HepG2 (cell line): ENCODE data around the gene PRCD. TPM values are rescaled to one million over a fixed set of nuclear protein-coding genes. Genes with fewer than 3 reads are reported as not detected.

Source experiments
- ATAC-seq: fragments of 200-7000 bp; cut with Tn5 transposase; 3 replicates; pipeline ENCODE4 v1.9.1; 2020; ENCODE audit warnings: mild to moderate bottlenecking, moderate library complexity
- BruUV-seq: library from RNA; stranded (reverse); fragments of 400-500 nt; replicated peaks from 2 replicates; lab custom pipeline; 2021; lab: Mats Ljungman, UMichigan
- CTCF ChIA-PET: fragments of 300-600 bp; formaldehyde crosslinking; extraction: SDS; loops from one replicate; lab custom pipeline; 2021; ENCODE audit warnings: low total read pairs, inconsistent platforms, low intra/inter-chr PET ratio; lab: Yijun Ruan, JAX
- POLR2A ChIA-PET: fragments of 350-600 bp; sonication (Branson Sonifier 250); formaldehyde crosslinking; loops from one replicate; lab custom pipeline; 2020; ENCODE audit warnings: antibody characterized with exemption, inconsistent platforms; lab: Yijun Ruan, JAX
- DNase-seq: peaks from one replicate; pipeline ENCODE4 v3.0.0-alpha.2; 2015; ENCODE audit warnings: low spot score
- FAIRE-seq: peaks from 3 replicates; lab custom pipeline; 2011; peaks lifted over from hg19 to GRCh38; lab: Jason Lieb, UNC
- H2AFZ ChIP-seq: one replicate; pipeline ENCODE4 v1.6.1; 2011; ENCODE audit warnings: low read length, inconsistent platforms
- H3K27ac ChIP-seq: fragments of 300-600 bp; 3 replicates; pipeline ENCODE4 v1.8.0; 2011; ENCODE audit warnings: mixed run types, mild to moderate bottlenecking, mixed read lengths, low read length, inconsistent platforms; ENCODE audit not compliant: insufficient read depth; ENCODE audit errors: extremely low read length
- H3K27me3 ChIP-seq, 2 experiments: fragments of 200-600 bp in 1 of 2; 2 replicates in 1 of 2; 3 replicates in 1 of 2; pipeline versions ENCODE4 v1.6.0 to v1.8.0; 2011; ENCODE audit warnings: low read length in 2 of 2, mild to moderate bottlenecking in 2 of 2, moderate library complexity in 2 of 2, inconsistent platforms in 1 of 2; ENCODE audit not compliant: insufficient read depth in 2 of 2, control insufficient read depth in 1 of 2
- H3K36me3 ChIP-seq, 2 experiments: fragments of 200-600 bp in 1 of 2; replicated peaks in 1 of 2; 2 replicates in 1 of 2; 3 replicates in 1 of 2; pipeline versions ENCODE4 v1.5.1 to v1.8.0; 2011; ENCODE audit warnings: low read length in 2 of 2, inconsistent platforms in 1 of 2; ENCODE audit not compliant: insufficient read depth in 2 of 2, control insufficient read depth in 1 of 2
- H3K4me1 ChIP-seq: 2 replicates; pipeline ENCODE4 v1.5.1; 2012; ENCODE audit warnings: low read length, inconsistent platforms; ENCODE audit not compliant: insufficient read depth
- H3K4me2 ChIP-seq: 2 replicates; pipeline ENCODE4 v1.6.0; 2011; ENCODE audit warnings: low read depth, low read length, inconsistent platforms
- H3K4me3 ChIP-seq, 3 experiments: fragments of 200-600 bp in 1 of 3; sonication (generic), shearing (Covaris generic) in 1 of 3; replicated peaks in 1 of 3; 2 replicates each; pipeline ENCODE4 v1.5.1; 2011 to 2016; ENCODE audit warnings: low read length in 3 of 3, inconsistent platforms in 2 of 3, low read depth in 2 of 3, mild to moderate bottlenecking in 2 of 3, control low read depth in 1 of 3, mixed read lengths in 1 of 3; ENCODE audit not compliant: insufficient read depth in 1 of 3
- H3K79me2 ChIP-seq: one replicate; pipeline ENCODE4 v1.6.1; 2011; ENCODE audit warnings: low read length, inconsistent platforms; ENCODE audit not compliant: insufficient read depth
- H3K9ac ChIP-seq: 2 replicates; pipeline ENCODE4 v1.6.0; 2011; ENCODE audit warnings: mild to moderate bottlenecking, low read depth, low read length, inconsistent platforms; ENCODE audit not compliant: insufficient read depth
- H3K9me3 ChIP-seq: 2 replicates; pipeline ENCODE4 v1.5.1; 2012; ENCODE audit warnings: mild to moderate bottlenecking, low read length
- H4K20me1 ChIP-seq: 2 replicates; pipeline ENCODE4 v1.6.0; 2011; ENCODE audit warnings: inconsistent platforms, mild to moderate bottlenecking, low read length, moderate library complexity; ENCODE audit not compliant: insufficient read depth
- AGO2 ChIP-seq: fragments of 200-400 bp; formaldehyde crosslinking; optimal IDR thresholded peaks from 2 replicates; pipeline ENCODE3; 2017; ENCODE audit warnings: mild to moderate bottlenecking, low read depth, low read length, moderate library complexity
- CREB1 ChIP-seq, 2 experiments: fragments of 450-650 bp in 1 of 2; IDR thresholded peaks; 2 replicates each; pipeline ENCODE4 v1.6.1; 2016 to 2017; ENCODE audit warnings: control low read depth in 1 of 2, mild to moderate bottlenecking in 1 of 2, missing compliant biosample characterization in 1 of 2, missing genetic modification characterization in 1 of 2
- KDM5B ChIP-seq: sonication (generic); formaldehyde crosslinking; IDR thresholded peaks from 2 replicates; pipeline ENCODE4 v1.4.0; 2020; ENCODE audit warnings: missing genetic modification reagents, mild to moderate bottlenecking, borderline replicate concordance
- MAZ ChIP-seq, 2 experiments: sonication (generic) in 1 of 2; formaldehyde crosslinking in 1 of 2; IDR thresholded peaks; 2 replicates each; pipeline versions ENCODE4 v1.5.0 to v1.6.1; 2012 to 2020; ENCODE audit warnings: low read depth in 2 of 2, mild to moderate bottlenecking in 2 of 2, borderline replicate concordance in 1 of 2, improper control_type of control experiment in 1 of 2, low read length in 1 of 2, missing genetic modification reagents in 1 of 2, moderate library complexity in 1 of 2
- NFYB ChIP-seq: sonication (generic); formaldehyde crosslinking; IDR thresholded peaks from 2 replicates; pipeline ENCODE4 v1.4.0; 2020; ENCODE audit warnings: missing genetic modification reagents
- NFYC ChIP-seq: IDR thresholded peaks from 2 replicates; pipeline ENCODE4 v1.6.1; 2016; ENCODE audit warnings: missing genetic modification reagents, missing compliant biosample characterization
- NPAS2 ChIP-seq: sonication (generic); formaldehyde crosslinking; IDR thresholded peaks from 2 replicates; pipeline ENCODE4 v1.8.0; 2022; ENCODE audit warnings: mild to moderate bottlenecking, missing genetic modification reagents, borderline replicate concordance
- PCBP1 ChIP-seq: fragments of 200-400 bp; formaldehyde crosslinking; IDR thresholded peaks from 2 replicates; pipeline ENCODE4 v1.6.1; 2017; ENCODE audit warnings: mild to moderate bottlenecking, low read depth, low read length, borderline replicate concordance
- RBFOX2 ChIP-seq: fragments of 200-400 bp; formaldehyde crosslinking; IDR thresholded peaks from 2 replicates; pipeline ENCODE4 v1.6.1; 2017; ENCODE audit warnings: low read depth, mild to moderate bottlenecking, low read length
- RBM39 ChIP-seq: fragments of 200-400 bp; formaldehyde crosslinking; IDR thresholded peaks from one replicate; pipeline ENCODE4 v1.6.1; 2018; ENCODE audit warnings: antibody characterized with exemption, mild to moderate bottlenecking, low read depth, low read length; ENCODE audit not compliant: poor library complexity, severe bottlenecking
- RFX5 ChIP-seq: IDR thresholded peaks from 2 replicates; pipeline ENCODE4 v1.6.1; 2011; ENCODE audit warnings: low read depth, low read length, improper control_type of control experiment
- RFXAP ChIP-seq: sonication (generic); formaldehyde crosslinking; IDR thresholded peaks from 2 replicates; pipeline ENCODE4 v1.4.0; 2020; ENCODE audit warnings: missing genetic modification reagents, borderline replicate concordance
- SP1 ChIP-seq, 2 experiments: fragments of 450-650 bp in 1 of 2; sonication (generic) in 1 of 2; formaldehyde crosslinking in 1 of 2; IDR thresholded peaks; 2 replicates each; pipeline versions ENCODE4 v1.4.0 to v1.6.1; 2016 to 2020; ENCODE audit warnings: missing genetic modification reagents in 1 of 2
- XRCC5 ChIP-seq: fragments of 200-400 bp; formaldehyde crosslinking; optimal IDR thresholded peaks from 2 replicates; pipeline ENCODE3; 2017; ENCODE audit warnings: mild to moderate bottlenecking, low read length
- ZNF616 ChIP-seq: sonication (generic); formaldehyde crosslinking; IDR thresholded peaks from 2 replicates; pipeline ENCODE4 v1.5.0; 2020; ENCODE audit warnings: low read depth, mild to moderate bottlenecking, missing genetic modification reagents
- ZNF788 ChIP-seq: sonication (generic); formaldehyde crosslinking; IDR thresholded peaks from 2 replicates; pipeline ENCODE4 v1.5.0; 2020; ENCODE audit warnings: mild to moderate bottlenecking, missing genetic modification reagents, borderline replicate concordance
- WGBS: methylation state at CpG from one replicate; pipeline ENCODE4 v1.1.6; 2017; ENCODE audit warnings: low lambda C conversion rate; 5-methylcytosine and 5-hydroxymethylcytosine counted together
- in situ Hi-C: cut with HindIII; loops from 2 replicates; pipeline ENCODE4 v1.10.0; 2017; ENCODE audit warnings: low pct_unique_long_range_greater_than_20kb; ENCODE audit not compliant: extremely low pct_ligation_motif_present
- intact Hi-C: fragments of 100-400 bp; cut with micrococcal nuclease; formaldehyde crosslinking; loops from one replicate; pipeline ENCODE4 v1.10.0; 2022; ENCODE audit not compliant: unreplicated experiment
- polyA plus RNA-seq, 8 experiments: library from polyadenylated mRNA; depleted of rRNA in 3 of 8; stranded (reverse) in 7 of 8; unstranded in 1 of 8; fragments of >200 nt; fragmentation: Illumina TruSeq in 4 of 8; extraction: Trizol in 4 of 8; gene quantifications; 2 replicates each; pipeline versions ENCODE4 v1.2.1 to v1.2.3, GENCODE V29; 2011 to 2016; ENCODE audit warnings: low read depth in 4 of 8, missing spikeins in 1 of 8, mixed read lengths in 1 of 8; ENCODE audit not compliant: insufficient read depth in 1 of 8
- total RNA-seq, 5 experiments: library from RNA; depleted of rRNA; stranded (reverse); fragments of >200 nt; fragmentation: Illumina TruSeq; extraction: Trizol; gene quantifications; 2 replicates each; pipeline ENCODE4 v1.2.3, GENCODE V29; 2016; ENCODE audit warnings: low read depth in 1 of 5
- TF ChIP-seq, protein P1 (sequence below): IDR thresholded peaks from 2 replicates; pipeline ENCODE4 v1.6.1; 2016; ENCODE audit warnings: low read depth, borderline replicate concordance
- TF ChIP-seq, protein P2 (sequence below): sonication (generic); formaldehyde crosslinking; IDR thresholded peaks from 2 replicates; pipeline ENCODE4 v1.8.1; 2023; ENCODE audit warnings: mild to moderate bottlenecking, moderate library complexity, missing genetic modification reagents

PRCD gene
- total and polyA plus RNA-seq, 2 of the 13 experiments (the other 11 are each of a cell fraction or from before 2014, with no cell fraction given), result 0.51 TPM; not detected in 1

DNA sequence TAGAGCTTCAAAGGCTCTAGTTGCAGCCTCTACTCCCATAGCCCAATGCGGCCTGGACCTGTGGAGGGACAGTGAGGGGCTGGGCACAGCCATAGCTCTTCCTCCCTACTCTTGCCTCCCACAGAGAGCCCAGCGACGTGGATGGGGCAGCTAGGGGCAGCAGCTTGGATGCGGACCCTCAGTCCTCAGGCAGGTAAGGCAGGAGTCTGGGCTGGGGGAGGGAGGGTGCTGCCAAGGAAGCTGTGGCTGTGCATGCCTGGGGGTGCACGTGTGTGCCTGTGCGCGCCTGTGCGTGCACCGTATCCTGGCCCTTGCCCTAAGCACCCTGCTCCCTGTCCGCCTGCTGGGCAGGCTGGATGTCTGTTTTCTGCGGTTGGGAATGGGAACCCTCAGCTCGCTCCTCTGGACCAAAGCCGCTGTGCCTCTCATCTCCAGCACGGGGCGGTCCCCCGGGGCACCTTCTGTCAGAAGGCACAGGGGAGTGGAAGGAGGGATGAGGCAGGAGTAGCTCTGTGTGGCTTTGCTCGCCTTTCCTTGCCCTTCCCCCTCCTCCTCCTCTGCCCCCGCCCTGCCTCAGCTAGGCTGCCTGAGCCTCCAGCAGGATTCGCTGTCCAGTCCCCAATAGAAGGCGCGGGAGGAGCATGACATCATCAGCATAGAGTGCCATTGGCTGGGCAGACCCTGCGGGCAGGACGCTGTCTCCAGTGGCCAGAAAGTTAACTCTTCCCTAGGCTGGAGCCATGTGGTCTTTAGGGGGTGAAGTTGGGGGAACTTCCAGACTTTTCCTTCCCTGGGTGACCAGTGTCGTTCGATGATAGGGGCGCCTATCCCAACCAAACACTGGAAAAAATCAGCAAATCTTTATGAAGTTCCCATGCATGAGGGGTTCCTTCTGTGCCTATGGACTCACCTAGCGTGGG, 797 bp downstream of the PRCD start:
- FAIRE-seq (peak; percentile 67), ATAC-seq (peak; percentile 66), DNase-seq (peak; percentile 73)
- Histone ChIP-seq H3K4me3 (no peak overlapping the region), H3K27ac (no peak overlapping the region), H3K79me2 (no peaks in the 10 kb centered on the region), H2AFZ (no peak overlapping the region), H3K9ac (no peak overlapping the region), H3K4me1 (peaks cover 10% of the 10 kb centered on the region), H3K4me2 (no peak overlapping the region), H3K9me3 (no peaks in the 10 kb centered on the region), H3K36me3 (peaks cover 5 to 10% of the 10 kb centered on the region in 2 experiments; a peak in 4 of 5 replicates), H4K20me1 (no peaks in the 10 kb centered on the region; the same call in 1 of the 2 replicates), H3K27me3 (no peaks in the 10 kb centered on the region)
- in situ Hi-C loops (no loop called here), intact Hi-C loops (no loop called here)
- ChIA-PET POLR2A (interaction anchor here (1.0 to 2.6 kb wide), 8 partner anchors 10 to 82 kb away, joined by 3 to 13 read pairs (median 4); partner anchors contain the start of gene RHBDF2), CTCF (no interaction called here)
- no TSS peak for BruUV-seq
- WGBS, result 76% methylated on average over 26 of the region's 27 CpGs
- TF ChIP-seq, protein P1, sequence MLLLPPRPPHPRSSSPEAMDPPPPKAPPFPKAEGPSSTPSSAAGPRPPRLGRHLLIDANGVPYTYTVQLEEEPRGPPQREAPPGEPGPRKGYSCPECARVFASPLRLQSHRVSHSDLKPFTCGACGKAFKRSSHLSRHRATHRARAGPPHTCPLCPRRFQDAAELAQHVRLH (CRISPR knock-in tag), result no peak
- TF ChIP-seq NFYC (CRISPR knock-in tag), result peak; percentile 79
- 0 out of 2 replicates have a peak, but pooled peaks have one; percentile 44 for TF ChIP-seq RFXAP (CRISPR knock-in tag)
- peak; percentile 61 for TF ChIP-seq AGO2
- 0 out of 2 replicates have a peak, but pooled peaks have one; percentile 53 for TF ChIP-seq KDM5B (CRISPR knock-in tag)
- TF ChIP-seq XRCC5, result peak; percentile 61
- TF ChIP-seq RBM39, result peak; percentile 35
- TF ChIP-seq RFX5, result peak; percentile 54; the same call in 1 of the 2 replicates
- peak; percentile 22; the same call in 1 of the 2 replicates for TF ChIP-seq CREB1 (IDR thresholded peaks at IDR 0.05)
- TF ChIP-seq CREB1 (CRISPR knock-in tag; IDR thresholded peaks at IDR 0.05), result no peak
- TF ChIP-seq SP1 (IDR thresholded peaks at IDR 0.05), result no peak
- peak; percentile 26; the same call in 1 of the 2 replicates for TF ChIP-seq SP1 (CRISPR knock-in tag; IDR thresholded peaks at IDR 0.05)
- no peak for TF ChIP-seq NPAS2
- peak; percentile 24; the same call in 1 of the 2 replicates for TF ChIP-seq MAZ (IDR thresholded peaks at IDR 0.05; ENCODE audit: borderline replicate concordance, low read depth, low read length)
- 0 out of 2 replicates have a peak, but pooled peaks have one; percentile 22 for TF ChIP-seq MAZ (CRISPR knock-in tag; IDR thresholded peaks at IDR 0.05; ENCODE audit: low read depth)
- no peak for TF ChIP-seq ZNF616
- peak; percentile 18; the same call in 1 of the 2 replicates for TF ChIP-seq ZNF788 (CRISPR knock-in tag)
- TF ChIP-seq RBFOX2, result peak; percentile 42; the same call in 1 of the 2 replicates
- TF ChIP-seq, protein P2, sequence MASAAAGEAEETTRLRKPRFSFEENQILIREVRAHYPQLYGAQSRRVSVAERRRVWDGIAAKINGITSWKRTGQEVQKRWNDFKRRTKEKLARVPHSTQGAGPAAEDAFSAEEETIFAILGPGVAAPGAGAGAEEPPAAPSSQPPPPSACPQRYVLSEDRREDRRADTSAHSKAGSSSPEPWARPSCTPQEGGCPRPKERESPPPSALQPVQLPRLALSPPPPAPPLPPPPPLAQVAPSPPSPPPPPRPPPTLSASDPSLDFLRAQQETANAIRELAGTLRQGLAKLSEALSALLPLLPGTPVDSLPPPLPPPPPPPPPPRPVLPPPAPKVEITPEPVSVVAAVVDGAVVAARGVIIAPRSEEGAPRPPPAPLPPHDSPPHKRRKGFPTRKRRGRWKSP (CRISPR knock-in tag), result no peak
- peak; percentile 79; the same call in 1 of the 2 replicates for TF ChIP-seq PCBP1
- TF ChIP-seq NFYB (CRISPR knock-in tag), result peak; percentile 63
